HEK293 (cell line): ENCODE measurements around the gene SFMBT2.

Experiments
- CTCF ChIA-PET: fragments of 350-600 bp; formaldehyde crosslinking; extraction: SDS; loops from one replicate; lab custom pipeline; 2021; ENCODE audit warnings: antibody characterized with exemption; lab: Yijun Ruan, JAX
- POLR2A ChIA-PET: fragments of 300-600 bp; formaldehyde crosslinking; extraction: SDS; loops from one replicate; lab custom pipeline; 2020; ENCODE audit warnings: antibody characterized with exemption, inconsistent platforms; lab: Yijun Ruan, JAX
- H3K27ac ChIP-seq: fragments of 200-500 bp; sonication (Bioruptor generic); 2 replicates; pipeline ENCODE4 v1.5.1; 2014; ENCODE audit warnings: low read depth, low read length, control low read depth, inconsistent platforms; ENCODE audit errors: extremely low read depth
- H3K36me3 ChIP-seq, 2 experiments: fragments of 200-500 bp in 1 of 2; sonication (Bioruptor generic) in 1 of 2; 1 replicate in 1 of 2; 2 replicates in 1 of 2; pipeline ENCODE4 v1.5.1; 2014 to 2017; ENCODE audit warnings: inconsistent platforms in 2 of 2, low read length in 2 of 2; ENCODE audit not compliant: control insufficient read depth in 2 of 2, insufficient read depth in 1 of 2
- H3K4me1 ChIP-seq: fragments of 200-500 bp; sonication (Bioruptor generic); 2 replicates; pipeline ENCODE4 v1.5.1; 2014; ENCODE audit warnings: mild to moderate bottlenecking, low read length, inconsistent platforms; ENCODE audit not compliant: control insufficient read depth, insufficient read depth
- H3K4me3 ChIP-seq: 2 replicates; pipeline ENCODE4 v1.5.1; 2011; ENCODE audit warnings: low read depth, mild to moderate bottlenecking, control low read depth, low read length, moderate library complexity
- H3K9me3 ChIP-seq: fragments of 200-500 bp; sonication (Bioruptor generic); 2 replicates; pipeline ENCODE4 v1.5.1; 2014; ENCODE audit warnings: low read depth, low read length, inconsistent platforms; ENCODE audit not compliant: control insufficient read depth, insufficient read depth
- BCL11A ChIP-seq: fragments of 450-650 bp; formaldehyde crosslinking; IDR thresholded peaks from 2 replicates; pipeline ENCODE4 v1.5.1; 2016; ENCODE audit warnings: low read depth, missing biosample characterization, missing genetic modification characterization
- YY2 ChIP-seq: fragments of 450-650 bp; formaldehyde crosslinking; IDR thresholded peaks from 2 replicates; pipeline ENCODE4 v1.5.1; 2016; ENCODE audit warnings: missing biosample characterization, missing genetic modification characterization
- ZFP41 ChIP-seq: fragments of 450-650 bp; formaldehyde crosslinking; IDR thresholded peaks from 2 replicates; pipeline ENCODE4 v1.5.1; 2016; ENCODE audit warnings: missing biosample characterization, missing genetic modification characterization, borderline replicate concordance
- ZNF146 ChIP-seq: fragments of 450-650 bp; formaldehyde crosslinking; IDR thresholded peaks from 2 replicates; pipeline ENCODE4 v1.5.1; 2016; ENCODE audit warnings: missing biosample characterization, missing genetic modification characterization
- ZNF660 ChIP-seq: fragments of 450-650 bp; IDR thresholded peaks from 2 replicates; pipeline ENCODE4 v1.5.1; 2018; ENCODE audit warnings: missing biosample characterization, mild to moderate bottlenecking, missing genetic modification characterization
- ZNF664 ChIP-seq: fragments of 450-650 bp; formaldehyde crosslinking; IDR thresholded peaks from 2 replicates; pipeline ENCODE4 v1.5.1; 2016; ENCODE audit warnings: missing biosample characterization, missing genetic modification characterization
- ZNF692 ChIP-seq: fragments of 450-650 bp; formaldehyde crosslinking; IDR thresholded peaks from 2 replicates; pipeline ENCODE4 v1.5.1; 2016; ENCODE audit warnings: missing biosample characterization, missing genetic modification characterization
- ZNF777 ChIP-seq: fragments of 450-650 bp; formaldehyde crosslinking; IDR thresholded peaks from 2 replicates; pipeline ENCODE4 v1.5.1; 2017; ENCODE audit warnings: missing biosample characterization, missing genetic modification characterization, borderline replicate concordance
- ZXDB ChIP-seq: fragments of 450-650 bp; formaldehyde crosslinking; IDR thresholded peaks from 2 replicates; pipeline ENCODE4 v1.5.1; 2016; ENCODE audit warnings: missing biosample characterization, missing genetic modification characterization
- TF ChIP-seq, protein P1 (sequence below): fragments of 450-650 bp; formaldehyde crosslinking; conservative IDR thresholded peaks from 2 replicates; pipeline ENCODE4 v1.5.1; 2016; ENCODE audit warnings: low read depth, missing biosample characterization, missing genetic modification characterization
- TF ChIP-seq, protein P2 (sequence below): fragments of 450-650 bp; formaldehyde crosslinking; IDR thresholded peaks from 2 replicates; pipeline ENCODE4 v1.5.1; 2017; ENCODE audit warnings: missing biosample characterization, missing genetic modification characterization
- TF ChIP-seq, protein P3 (sequence below): fragments of 450-650 bp; formaldehyde crosslinking; IDR thresholded peaks from 2 replicates; pipeline ENCODE4 v1.5.0; 2017; ENCODE audit warnings: missing biosample characterization, missing genetic modification characterization, borderline replicate concordance

Gene SFMBT2

GRCh38 chr10:7162331-7162730 is 248.5 kb downstream of the SFMBT2 start (continued):
- TF ChIP-seq, protein P1, sequence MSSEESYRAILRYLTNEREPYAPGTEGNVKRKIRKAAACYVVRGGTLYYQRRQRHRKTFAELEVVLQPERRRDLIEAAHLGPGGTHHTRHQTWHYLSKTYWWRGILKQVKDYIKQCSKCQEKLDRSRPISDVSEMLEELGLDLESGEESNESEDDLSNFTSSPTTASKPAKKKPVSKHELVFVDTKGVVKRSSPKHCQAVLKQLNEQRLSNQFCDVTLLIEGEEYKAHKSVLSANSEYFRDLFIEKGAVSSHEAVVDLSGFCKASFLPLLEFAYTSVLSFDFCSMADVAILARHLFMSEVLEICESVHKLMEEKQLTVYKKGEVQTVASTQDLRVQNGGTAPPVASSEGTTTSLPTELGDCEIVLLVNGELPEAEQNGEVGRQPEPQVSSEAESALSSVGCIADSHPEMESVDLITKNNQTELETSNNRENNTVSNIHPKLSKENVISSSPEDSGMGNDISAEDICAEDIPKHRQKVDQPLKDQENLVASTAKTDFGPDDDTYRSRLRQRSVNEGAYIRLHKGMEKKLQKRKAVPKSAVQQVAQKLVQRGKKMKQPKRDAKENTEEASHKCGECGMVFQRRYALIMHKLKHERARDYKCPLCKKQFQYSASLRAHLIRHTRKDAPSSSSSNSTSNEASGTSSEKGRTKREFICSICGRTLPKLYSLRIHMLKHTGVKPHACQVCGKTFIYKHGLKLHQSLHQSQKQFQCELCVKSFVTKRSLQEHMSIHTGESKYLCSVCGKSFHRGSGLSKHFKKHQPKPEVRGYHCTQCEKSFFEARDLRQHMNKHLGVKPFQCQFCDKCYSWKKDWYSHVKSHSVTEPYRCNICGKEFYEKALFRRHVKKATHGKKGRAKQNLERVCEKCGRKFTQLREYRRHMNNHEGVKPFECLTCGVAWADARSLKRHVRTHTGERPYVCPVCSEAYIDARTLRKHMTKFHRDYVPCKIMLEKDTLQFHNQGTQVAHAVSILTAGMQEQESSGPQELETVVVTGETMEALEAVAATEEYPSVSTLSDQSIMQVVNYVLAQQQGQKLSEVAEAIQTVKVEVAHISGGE (tag by site-specific recombination): no peak
- TF ChIP-seq ZNF777 (tag by site-specific recombination) (no peak), ZNF664 (tag by site-specific recombination) (no peak), ZFP41 (tag by site-specific recombination) (no peak), ZNF146 (tag by site-specific recombination) (no peak), ZNF692 (tag by site-specific recombination) (no peak), ZXDB (no peak), BCL11A (no peak), ZNF660 (tag by site-specific recombination) (no peak)
- TF ChIP-seq, protein P2, sequence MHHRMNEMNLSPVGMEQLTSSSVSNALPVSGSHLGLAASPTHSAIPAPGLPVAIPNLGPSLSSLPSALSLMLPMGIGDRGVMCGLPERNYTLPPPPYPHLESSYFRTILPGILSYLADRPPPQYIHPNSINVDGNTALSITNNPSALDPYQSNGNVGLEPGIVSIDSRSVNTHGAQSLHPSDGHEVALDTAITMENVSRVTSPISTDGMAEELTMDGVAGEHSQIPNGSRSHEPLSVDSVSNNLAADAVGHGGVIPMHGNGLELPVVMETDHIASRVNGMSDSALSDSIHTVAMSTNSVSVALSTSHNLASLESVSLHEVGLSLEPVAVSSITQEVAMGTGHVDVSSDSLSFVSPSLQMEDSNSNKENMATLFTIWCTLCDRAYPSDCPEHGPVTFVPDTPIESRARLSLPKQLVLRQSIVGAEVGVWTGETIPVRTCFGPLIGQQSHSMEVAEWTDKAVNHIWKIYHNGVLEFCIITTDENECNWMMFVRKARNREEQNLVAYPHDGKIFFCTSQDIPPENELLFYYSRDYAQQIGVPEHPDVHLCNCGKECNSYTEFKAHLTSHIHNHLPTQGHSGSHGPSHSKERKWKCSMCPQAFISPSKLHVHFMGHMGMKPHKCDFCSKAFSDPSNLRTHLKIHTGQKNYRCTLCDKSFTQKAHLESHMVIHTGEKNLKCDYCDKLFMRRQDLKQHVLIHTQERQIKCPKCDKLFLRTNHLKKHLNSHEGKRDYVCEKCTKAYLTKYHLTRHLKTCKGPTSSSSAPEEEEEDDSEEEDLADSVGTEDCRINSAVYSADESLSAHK (tag by site-specific recombination): no peak

- H3K27ac ChIP-seq: no peak overlapping the region
- CTCF ChIA-PET: interaction anchor here (0.6 kb wide), 2 partner anchors 61 to 493 kb away, joined by 3 read pairs; no protein-coding TSS in a partner anchor
- peaks cover 5 to 50% of the 10 kb centered on the region in 2 experiments; a peak in 1 of 3 replicates for H3K36me3 ChIP-seq
- TF ChIP-seq YY2: no peak
- TF ChIP-seq, protein P3, sequence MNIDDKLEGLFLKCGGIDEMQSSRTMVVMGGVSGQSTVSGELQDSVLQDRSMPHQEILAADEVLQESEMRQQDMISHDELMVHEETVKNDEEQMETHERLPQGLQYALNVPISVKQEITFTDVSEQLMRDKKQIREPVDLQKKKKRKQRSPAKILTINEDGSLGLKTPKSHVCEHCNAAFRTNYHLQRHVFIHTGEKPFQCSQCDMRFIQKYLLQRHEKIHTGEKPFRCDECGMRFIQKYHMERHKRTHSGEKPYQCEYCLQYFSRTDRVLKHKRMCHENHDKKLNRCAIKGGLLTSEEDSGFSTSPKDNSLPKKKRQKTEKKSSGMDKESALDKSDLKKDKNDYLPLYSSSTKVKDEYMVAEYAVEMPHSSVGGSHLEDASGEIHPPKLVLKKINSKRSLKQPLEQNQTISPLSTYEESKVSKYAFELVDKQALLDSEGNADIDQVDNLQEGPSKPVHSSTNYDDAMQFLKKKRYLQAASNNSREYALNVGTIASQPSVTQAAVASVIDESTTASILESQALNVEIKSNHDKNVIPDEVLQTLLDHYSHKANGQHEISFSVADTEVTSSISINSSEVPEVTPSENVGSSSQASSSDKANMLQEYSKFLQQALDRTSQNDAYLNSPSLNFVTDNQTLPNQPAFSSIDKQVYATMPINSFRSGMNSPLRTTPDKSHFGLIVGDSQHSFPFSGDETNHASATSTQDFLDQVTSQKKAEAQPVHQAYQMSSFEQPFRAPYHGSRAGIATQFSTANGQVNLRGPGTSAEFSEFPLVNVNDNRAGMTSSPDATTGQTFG (tag by site-specific recombination): no peak
- H3K9me3 ChIP-seq: no peaks in the 10 kb centered on the region
- POLR2A ChIA-PET: no interaction called here
- no peaks in the 10 kb centered on the region for H3K4me1 ChIP-seq
- H3K4me3 ChIP-seq: no peak overlapping the region
These were observed 249.2 kb downstream of the SFMBT2 start for GRCh38 chr10:7161484-7162250.
